ENCODE measurements around the gene TMEM179B. TPM values are rescaled to one million over a fixed set of nuclear protein-coding genes. Genes with fewer than 3 reads are reported as not detected.

TMEM179B gene
- polyA plus RNA-seq, 6 donors from 2014 or later = 145 to 275 (median 160) TPM

DNA sequence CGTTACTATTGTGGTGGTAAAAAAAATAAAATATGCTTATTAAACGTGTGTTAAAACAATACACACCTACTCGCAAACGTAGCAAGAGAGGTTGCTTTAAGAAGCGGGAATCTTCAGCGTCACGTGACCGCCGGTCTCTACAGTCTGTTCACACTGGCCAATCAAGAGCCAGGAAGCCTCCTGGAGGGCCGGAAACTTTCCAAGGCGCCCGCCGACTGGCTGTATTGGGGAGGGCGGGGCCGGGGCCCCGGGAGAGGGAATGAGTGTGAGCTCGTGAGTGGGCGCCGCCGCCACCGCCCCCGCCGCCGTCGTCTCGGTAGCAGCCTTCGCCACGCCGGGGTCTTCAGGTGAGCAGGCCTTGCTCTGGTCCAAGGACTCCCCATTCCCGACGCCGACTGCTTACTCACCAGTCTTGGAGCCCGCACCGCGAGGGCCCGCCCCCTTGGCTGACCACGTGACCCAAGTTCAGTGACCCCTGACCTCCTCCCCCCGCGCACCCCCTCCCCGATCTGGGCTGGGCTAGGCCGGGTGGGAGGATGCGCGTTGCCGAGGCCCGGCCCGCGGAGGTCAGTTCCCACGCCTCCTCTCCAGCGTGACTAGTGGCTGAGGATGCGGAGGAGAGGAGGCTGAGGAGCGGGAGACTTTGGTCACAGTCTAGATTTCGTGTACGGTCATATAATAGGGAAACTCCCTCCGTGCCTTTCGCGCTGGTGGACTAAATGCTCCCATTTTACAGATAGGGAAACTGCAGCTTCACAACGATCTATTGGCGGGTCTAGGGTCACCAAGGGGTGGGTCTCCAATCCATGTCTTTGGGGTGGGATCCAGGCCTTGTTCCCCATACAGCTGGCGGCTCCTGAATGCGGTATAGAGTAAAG, 15.8 kb upstream of the TMEM179B start, which contains the start of gene TAF6L:
Gene TAF6L, plus strand, starts transcription at position 253 of the 878 bp plus-strand sequence. CDS start 4,388 bp downstream, outside the sequence.
- Mint-ChIP-seq H3K9me3 (no peaks in the 10 kb centered on the region), H3K4me3 (peak within 1 kb of the TSS; percentile 88 to 99 (median 95)), H3K27ac (peak within 1 kb of the TSS; percentile 89 to 99 (median 96)), H3K27me3 (no peaks in the 10 kb centered on the region), H3K36me3 (peaks cover 0 to 5% of the 10 kb centered on the region in 2 donors), H3K4me1 (peaks cover 26 to 36% (median 34%) of the 10 kb centered on the region in 3 donors)
- ATAC-seq (ENCODE audit: low read depth in 2 of 2) (peak; percentile 73), DNase-seq (peak; percentile 76)

- peak overlapping the region in 1 of 8 donors; percentile 68 for H3K4me3 Mint-ChIP-seq
- ATAC-seq (ENCODE audit: low read depth in 2 of 2) (no peak), DNase-seq (no peak)
- peaks cover 26 to 41% (median 33%) of the 10 kb centered on the region in 3 donors for H3K4me1 Mint-ChIP-seq
- peak overlapping the region in 1 of 6 donors; percentile 34 for H3K27ac Mint-ChIP-seq
- peaks cover 8% of the 10 kb centered on the region in 2 donors for H3K36me3 Mint-ChIP-seq
- no peaks in the 10 kb centered on the region for H3K9me3 Mint-ChIP-seq
- H3K27me3 Mint-ChIP-seq = no peaks in the 10 kb centered on the region
Observed at GRCh38 chr11:62774407-62774806, 12.8 kb upstream of the TMEM179B start.

DNA sequence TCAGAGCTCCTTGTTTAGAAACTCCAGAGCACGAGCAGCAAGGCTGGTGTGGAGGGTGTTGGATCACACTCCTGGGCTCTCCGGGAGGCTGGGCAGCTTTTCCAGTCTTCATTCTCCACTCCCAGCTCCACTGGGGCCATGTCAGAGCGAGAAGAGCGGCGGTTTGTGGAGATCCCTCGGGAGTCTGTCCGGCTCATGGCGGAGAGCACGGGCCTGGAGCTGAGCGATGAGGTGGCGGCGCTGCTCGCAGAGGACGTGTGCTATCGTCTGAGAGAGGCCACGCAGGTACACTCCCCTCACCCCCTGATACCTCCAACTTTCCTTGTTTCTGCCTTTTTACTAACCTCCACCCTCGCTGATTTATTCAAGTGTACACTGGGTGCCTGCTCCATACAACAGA, 11.6 kb upstream of the TMEM179B start:
- ATAC-seq (ENCODE audit: low read depth in 2 of 2) = no peak
- peaks cover 8% of the 10 kb centered on the region in 2 donors for H3K36me3 Mint-ChIP-seq
- peak overlapping the region in 1 of 6 donors; percentile 54 for H3K27ac Mint-ChIP-seq
- peak overlapping the region in 2 of 8 donors; percentile 3 to 9 for H3K4me3 Mint-ChIP-seq
- no peak for DNase-seq
- H3K9me3 Mint-ChIP-seq = no peaks in the 10 kb centered on the region
- no peaks in the 10 kb centered on the region for H3K27me3 Mint-ChIP-seq
- peaks cover 17 to 28% (median 22%) of the 10 kb centered on the region in 3 donors for H3K4me1 Mint-ChIP-seq

DNA sequence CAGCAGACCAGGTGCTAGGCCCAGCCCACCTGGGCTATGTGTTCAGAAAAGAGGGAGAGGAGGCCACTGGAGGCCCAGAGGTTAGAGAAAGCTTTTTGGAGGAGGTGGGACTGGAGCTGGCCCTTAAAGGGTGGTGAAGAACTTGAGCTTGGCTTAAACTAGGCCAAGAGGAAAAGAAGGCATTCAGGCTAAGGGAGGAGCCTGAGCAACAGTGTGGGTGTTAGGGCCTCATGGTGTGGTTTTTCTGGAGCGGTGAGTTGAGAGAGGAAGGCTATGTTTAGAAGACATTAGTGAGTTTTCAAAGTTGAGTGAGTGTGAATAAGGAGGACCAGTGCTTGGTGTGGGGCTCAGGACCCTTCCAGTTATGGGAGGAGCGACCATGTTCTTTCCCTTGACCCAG, 9.8 kb upstream of the TMEM179B start:
- peak overlapping the region in 2 of 6 donors; percentile 60 to 93 for H3K27ac Mint-ChIP-seq
- H3K4me1 Mint-ChIP-seq = peaks cover 5 to 14% (median 6%) of the 10 kb centered on the region in 3 donors
- DNase-seq (no peak), ATAC-seq (ENCODE audit: low read depth in 2 of 2) (no peak)
- peak overlapping the region in 1 of 8 donors; percentile 37 for H3K4me3 Mint-ChIP-seq
- no peaks in the 10 kb centered on the region for H3K9me3 Mint-ChIP-seq
- H3K27me3 Mint-ChIP-seq = no peaks in the 10 kb centered on the region
- peaks cover 8% of the 10 kb centered on the region in 2 donors for H3K36me3 Mint-ChIP-seq

DNA sequence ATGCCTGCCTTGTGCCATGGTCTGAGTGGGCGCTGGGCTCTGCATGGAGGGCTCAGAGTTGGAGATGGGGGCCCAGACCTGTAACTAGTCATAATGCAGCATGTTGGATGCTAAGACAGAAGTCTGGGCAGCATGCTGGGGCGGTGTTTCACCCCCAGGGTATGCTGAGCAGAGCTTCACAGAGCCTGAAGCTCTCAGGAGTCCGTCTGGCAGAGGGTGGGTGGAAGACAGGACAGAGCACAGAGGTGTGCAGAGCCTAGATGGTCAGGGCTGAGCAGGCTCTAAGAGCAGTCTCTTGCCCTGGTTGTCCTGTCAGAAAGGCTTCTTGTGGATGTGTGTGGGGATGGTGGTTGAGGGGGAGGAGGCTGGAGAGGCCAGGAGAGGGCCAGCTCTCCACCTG, 8.8 kb upstream of the TMEM179B start:
- H3K4me3 Mint-ChIP-seq = no peak overlapping the region
- ATAC-seq (ENCODE audit: low read depth in 2 of 2) (no peak), DNase-seq (no peak)
- H3K27me3 Mint-ChIP-seq = no peaks in the 10 kb centered on the region
- H3K4me1 Mint-ChIP-seq = peaks cover 4 to 10% (median 5%) of the 10 kb centered on the region in 3 donors
- no peaks in the 10 kb centered on the region for H3K9me3 Mint-ChIP-seq
- peaks cover 8% of the 10 kb centered on the region in 2 donors for H3K36me3 Mint-ChIP-seq
- H3K27ac Mint-ChIP-seq = peak overlapping the region in 3 of 6 donors; percentile 57 to 61 (median 59)

- Mint-ChIP-seq H3K9me3 (no peaks in the 10 kb centered on the region), H3K36me3 (peaks cover 0 to under 1% of the 10 kb centered on the region in 2 donors), H3K27me3 (no peaks in the 10 kb centered on the region), H3K4me1 (peaks cover 7 to 17% (median 10%) of the 10 kb centered on the region in 3 donors), H3K27ac (peak overlapping the region in 2 of 6 donors; percentile 40 to 41), H3K4me3 (no peak overlapping the region)
- no peak for ATAC-seq (ENCODE audit: low read depth in 2 of 2)
- no peak for DNase-seq
Observed at GRCh38 chr11:62782753-62783152, 4.4 kb upstream of the TMEM179B start.

GRCh38 chr11:62786318-62787004, 741 bp upstream of the TMEM179B start:
- H3K9me3 Mint-ChIP-seq = no peaks in the 10 kb centered on the region
- no peaks in the 10 kb centered on the region for H3K27me3 Mint-ChIP-seq
- H3K4me1 Mint-ChIP-seq = peaks cover 29 to 49% (median 40%) of the 10 kb centered on the region in 3 donors
- peak overlapping the region; percentile 82 to 98 (median 92) for H3K4me3 Mint-ChIP-seq
- H3K36me3 Mint-ChIP-seq = no peaks in the 10 kb centered on the region
- H3K27ac Mint-ChIP-seq = peak overlapping the region; percentile 70 to 95 (median 91)
- DNase-seq (peak; percentile 89), ATAC-seq (ENCODE audit: low read depth in 2 of 2) (peak; percentile 74 to 76)

DNA sequence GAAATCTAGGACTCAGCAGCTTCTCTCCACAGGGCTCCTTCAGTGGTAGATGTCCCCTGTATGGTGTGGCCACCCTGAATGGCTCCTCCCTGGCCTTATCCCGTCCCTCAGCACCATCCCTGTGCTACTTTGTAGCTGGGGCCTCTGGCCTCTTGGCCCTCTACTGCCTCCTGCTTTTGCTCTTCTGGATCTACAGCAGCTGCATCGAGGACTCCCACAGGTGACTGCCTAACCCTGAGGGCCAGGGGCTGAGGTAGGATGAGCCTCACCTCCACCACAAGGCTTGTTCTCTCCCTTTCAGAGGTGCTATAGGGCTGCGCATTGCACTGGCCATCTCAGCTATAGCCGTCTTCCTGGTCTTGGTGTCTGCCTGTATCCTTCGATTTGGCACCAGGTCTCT, 1.8 kb downstream of the TMEM179B start:
- Mint-ChIP-seq H3K4me3 (peak overlapping the region; percentile 67 to 97 (median 94)), H3K27ac (peak overlapping the region in 4 of 6 donors; percentile 37 to 85 (median 64)), H3K36me3 (peaks cover 0 to under 1% of the 10 kb centered on the region in 2 donors), H3K27me3 (no peaks in the 10 kb centered on the region), H3K4me1 (peaks cover 33 to 58% (median 51%) of the 10 kb centered on the region in 3 donors), H3K9me3 (no peaks in the 10 kb centered on the region)
- no peak for ATAC-seq (ENCODE audit: low read depth in 2 of 2)
- DNase-seq = no peak

- H3K4me1 Mint-ChIP-seq = peaks cover 37 to 58% (median 57%) of the 10 kb centered on the region in 3 donors
- no peaks in the 10 kb centered on the region for H3K9me3 Mint-ChIP-seq
- peak overlapping the region in 3 of 6 donors; percentile 66 to 97 (median 88) for H3K27ac Mint-ChIP-seq
- DNase-seq (no peak), ATAC-seq (ENCODE audit: low read depth in 2 of 2) (no peak)
- H3K4me3 Mint-ChIP-seq = peak overlapping the region in 7 of 8 donors; percentile 67 to 97 (median 93)
- H3K27me3 Mint-ChIP-seq = no peaks in the 10 kb centered on the region
- H3K36me3 Mint-ChIP-seq = peaks cover 0 to 6% of the 10 kb centered on the region in 2 donors
Observed at GRCh38 chr11:62789576-62789975, 2.4 kb downstream of the TMEM179B start.

DNA sequence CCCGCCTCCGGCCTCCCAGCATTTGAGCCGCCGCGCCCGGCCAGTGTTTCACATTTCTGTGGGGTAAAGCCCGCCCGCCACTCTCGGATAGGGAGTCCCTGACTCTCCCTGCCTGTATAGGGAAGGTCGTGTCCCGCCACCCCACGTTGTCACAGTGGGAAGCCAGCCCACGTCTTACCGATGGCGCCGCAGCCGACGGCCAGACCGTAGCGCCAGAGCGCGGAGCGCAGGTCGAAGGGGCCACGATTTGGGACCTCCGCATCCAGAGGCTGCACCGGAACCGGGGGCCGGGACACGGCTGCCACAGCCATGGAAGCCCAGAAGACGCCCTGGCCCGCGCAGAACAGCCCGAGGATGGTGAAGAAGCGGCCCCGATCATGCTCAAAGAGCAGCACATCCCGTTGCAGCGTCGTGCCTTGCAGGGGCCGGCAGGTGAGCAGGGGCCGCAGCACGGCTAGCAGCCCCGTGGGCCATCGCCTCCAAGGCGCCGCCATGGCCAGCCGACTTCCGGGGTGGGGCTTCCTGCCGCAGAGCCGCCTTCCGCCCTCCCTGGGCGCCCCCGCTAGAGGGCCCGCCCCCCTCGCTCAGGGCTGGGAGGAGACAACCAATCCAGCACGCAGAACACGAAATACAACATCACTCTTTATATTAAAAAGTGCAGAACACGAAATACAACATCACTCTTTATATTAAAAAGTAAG, 4.4 kb downstream of the TMEM179B start, which contains the start of gene TMEM223:
Gene TMEM223, minus strand, starts transcription at position 506 of the 701 bp plus-strand sequence. Its CDS starts 12 bp downstream, at position 494.
- Mint-ChIP-seq H3K27ac (peak within 1 kb of the TSS; percentile 86 to 97 (median 90)), H3K36me3 (peaks cover 5 to 16% of the 10 kb centered on the region in 2 donors), H3K4me3 (peak within 1 kb of the TSS; percentile 84 to 97 (median 92)), H3K9me3 (no peaks in the 10 kb centered on the region), H3K27me3 (no peaks in the 10 kb centered on the region), H3K4me1 (peaks cover 30 to 48% (median 48%) of the 10 kb centered on the region in 3 donors)
- DNase-seq (peak; percentile 86), ATAC-seq (ENCODE audit: low read depth in 2 of 2) (peak; percentile 70 to 71)

- H3K27ac Mint-ChIP-seq = peak overlapping the region; percentile 76 to 97 (median 90)
- H3K27me3 Mint-ChIP-seq = no peaks in the 10 kb centered on the region
- H3K36me3 Mint-ChIP-seq = peaks cover 5 to 16% of the 10 kb centered on the region in 2 donors
- no peaks in the 10 kb centered on the region for H3K9me3 Mint-ChIP-seq
- ATAC-seq (ENCODE audit: low read depth in 2 of 2) (no peak), DNase-seq (no peak)
- H3K4me1 Mint-ChIP-seq = peaks cover 30 to 48% (median 47%) of the 10 kb centered on the region in 3 donors
- peak overlapping the region; percentile 84 to 97 (median 92) for H3K4me3 Mint-ChIP-seq
Observed at GRCh38 chr11:62792202-62792575, 5.0 kb downstream of the TMEM179B start.

GRCh38 chr11:62794201-62794775, 7.1 kb downstream of the TMEM179B start:
- H3K9me3 Mint-ChIP-seq = no peaks in the 10 kb centered on the region
- H3K36me3 Mint-ChIP-seq = peaks cover 9 to 24% of the 10 kb centered on the region in 2 donors
- peaks cover 28 to 45% (median 30%) of the 10 kb centered on the region in 3 donors for H3K4me1 Mint-ChIP-seq
- H3K4me3 Mint-ChIP-seq = peak overlapping the region in 2 of 8 donors; percentile 34 to 48
- ATAC-seq (ENCODE audit: low read depth in 2 of 2) = no peak
- H3K27me3 Mint-ChIP-seq = no peaks in the 10 kb centered on the region
- no peak for DNase-seq
- peak overlapping the region in 1 of 6 donors; percentile 48 for H3K27ac Mint-ChIP-seq
